Muscle layer of colon (tissue), 2 donors: ENCODE measurements around the gene IDH1.

Experiments
- H3K27ac ChIP-seq: one replicate; pipeline ENCODE4 v1.7.0; 2013; ENCODE audit warnings: low read depth, mild to moderate bottlenecking, low read length, moderate library complexity
- H3K27me3 ChIP-seq, 2 donors: one replicate each; pipeline ENCODE4 v1.7.0; 2013; ENCODE audit warnings: low read length in 2 of 2, mild to moderate bottlenecking in 2 of 2; ENCODE audit not compliant: insufficient read depth in 2 of 2, control insufficient read depth in 1 of 2
- H3K36me3 ChIP-seq: one replicate; pipeline ENCODE4 v1.7.0; 2013; ENCODE audit warnings: mild to moderate bottlenecking, low read length; ENCODE audit not compliant: insufficient read depth
- H3K4me1 ChIP-seq: one replicate; pipeline ENCODE4 v1.7.0; 2013; ENCODE audit warnings: mild to moderate bottlenecking, low read length; ENCODE audit not compliant: insufficient read depth
- H3K4me3 ChIP-seq, 2 donors: one replicate each; pipeline ENCODE4 v1.7.0; 2013; ENCODE audit warnings: low read length in 2 of 2, low read depth in 1 of 2, mild to moderate bottlenecking in 1 of 2, moderate library complexity in 1 of 2
- H3K9ac ChIP-seq: one replicate; pipeline ENCODE4 v1.7.0; 2013; ENCODE audit warnings: low read length
- H3K9me3 ChIP-seq: one replicate; pipeline ENCODE4 v1.7.0; 2013; ENCODE audit warnings: mild to moderate bottlenecking, low read length
- donor health status: abdominal sarcoma.
- donor health status: Adenocarcinoma of cecum.

IDH1 gene

GRCh38 chr2:208255557-208256106 is 761 bp upstream of the IDH1 start:
- H3K9me3 ChIP-seq, result no peaks in the 10 kb centered on the region
- peaks cover 6% of the 10 kb centered on the region for H3K36me3 ChIP-seq
- H3K4me3 ChIP-seq, result peak overlapping the region; percentile 98 to 99
- no peaks in the 10 kb centered on the region for H3K27me3 ChIP-seq
- H3K27ac ChIP-seq, result peak overlapping the region; percentile 91
- H3K4me1 ChIP-seq, result peaks cover 21% of the 10 kb centered on the region
- H3K9ac ChIP-seq, result peak overlapping the region; percentile 25

GRCh38 chr2:208254118-208254870 is 577 bp downstream of the IDH1 start:
- Histone ChIP-seq H3K4me1 (peaks cover 21% of the 10 kb centered on the region), H3K9me3 (no peaks in the 10 kb centered on the region), H3K4me3 (peak overlapping the region; percentile 98 to 99), H3K27me3 (no peaks in the 10 kb centered on the region), H3K27ac (peak overlapping the region; percentile 91), H3K36me3 (peaks cover 18% of the 10 kb centered on the region), H3K9ac (peak overlapping the region; percentile 30)

GRCh38 chr2:208253600-208254117 is 1.2 kb downstream of the IDH1 start:
- peak overlapping the region; percentile 91 for H3K27ac ChIP-seq
- peaks cover 23% of the 10 kb centered on the region for H3K36me3 ChIP-seq
- H3K4me1 ChIP-seq, result peaks cover 21% of the 10 kb centered on the region
- no peaks in the 10 kb centered on the region for H3K27me3 ChIP-seq
- no peaks in the 10 kb centered on the region for H3K9me3 ChIP-seq
- peak overlapping the region; percentile 98 to 99 for H3K4me3 ChIP-seq
- H3K9ac ChIP-seq, result peak overlapping the region; percentile 30

- peak overlapping the region; percentile 91 for H3K27ac ChIP-seq
- H3K27me3 ChIP-seq, result no peaks in the 10 kb centered on the region
- peak overlapping the region in 1 of 2 donors; percentile 99 for H3K4me3 ChIP-seq
- peak overlapping the region; percentile 30 for H3K9ac ChIP-seq
- H3K9me3 ChIP-seq, result no peaks in the 10 kb centered on the region
- peaks cover 31% of the 10 kb centered on the region for H3K36me3 ChIP-seq
- H3K4me1 ChIP-seq, result peaks cover 21% of the 10 kb centered on the region
These were observed 2.0 kb downstream of the IDH1 start for GRCh38 chr2:208252716-208253492.

- H3K27me3 ChIP-seq, result no peaks in the 10 kb centered on the region
- H3K9ac ChIP-seq, result no peak overlapping the region
- no peak overlapping the region for H3K4me3 ChIP-seq
- H3K9me3 ChIP-seq, result no peaks in the 10 kb centered on the region
- no peak overlapping the region for H3K27ac ChIP-seq
- H3K36me3 ChIP-seq, result peaks cover 43% of the 10 kb centered on the region
- peaks cover 21% of the 10 kb centered on the region for H3K4me1 ChIP-seq
These were observed 3.8 kb downstream of the IDH1 start for GRCh38 chr2:208251098-208251497.

- peaks cover 43% of the 10 kb centered on the region for H3K36me3 ChIP-seq
- no peak overlapping the region for H3K4me3 ChIP-seq
- no peaks in the 10 kb centered on the region for H3K27me3 ChIP-seq
- H3K9me3 ChIP-seq, result no peaks in the 10 kb centered on the region
- H3K4me1 ChIP-seq, result peaks cover 16% of the 10 kb centered on the region
- H3K27ac ChIP-seq, result no peak overlapping the region
- H3K9ac ChIP-seq, result no peak overlapping the region
These were observed 4.5 kb downstream of the IDH1 start for GRCh38 chr2:208250388-208250787.

GRCh38 chr2:208249296-208249695 is 5.6 kb downstream of the IDH1 start:
- Histone ChIP-seq H3K36me3 (peaks cover 53% of the 10 kb centered on the region), H3K27ac (no peak overlapping the region), H3K4me1 (peaks cover 16% of the 10 kb centered on the region)

GRCh38 chr2:208248601-208249000 is 6.3 kb downstream of the IDH1 start:
- no peak overlapping the region for H3K27ac ChIP-seq
- peaks cover 13% of the 10 kb centered on the region for H3K4me1 ChIP-seq
- H3K36me3 ChIP-seq, result peaks cover 53% of the 10 kb centered on the region
- H3K27me3 ChIP-seq, result no peaks in the 10 kb centered on the region
- no peak overlapping the region for H3K4me3 ChIP-seq
- no peaks in the 10 kb centered on the region for H3K9me3 ChIP-seq
- no peak overlapping the region for H3K9ac ChIP-seq

More at GRCh38 chr2:208249296-208249695, 5.6 kb downstream of the IDH1 start:
- Histone ChIP-seq H3K9ac (no peak overlapping the region), H3K9me3 (no peaks in the 10 kb centered on the region), H3K4me3 (no peak overlapping the region), H3K27me3 (no peaks in the 10 kb centered on the region)

GRCh38 chr2:208245746-208246145 is 9.1 kb downstream of the IDH1 start:
- no peaks in the 10 kb centered on the region for H3K4me1 ChIP-seq
- H3K27ac ChIP-seq, result no peak overlapping the region
- no peaks in the 10 kb centered on the region for H3K9me3 ChIP-seq
- peaks cover 63% of the 10 kb centered on the region for H3K36me3 ChIP-seq
- H3K4me3 ChIP-seq, result no peak overlapping the region
- H3K27me3 ChIP-seq, result no peaks in the 10 kb centered on the region
- H3K9ac ChIP-seq, result no peak overlapping the region

GRCh38 chr2:208244422-208244821 is 10.4 kb downstream of the IDH1 start:
- Histone ChIP-seq H3K36me3 (peaks cover 57% of the 10 kb centered on the region), H3K27ac (no peak overlapping the region), H3K4me1 (no peaks in the 10 kb centered on the region), H3K4me3 (no peak overlapping the region), H3K9ac (no peak overlapping the region), H3K9me3 (no peaks in the 10 kb centered on the region), H3K27me3 (no peaks in the 10 kb centered on the region)

GRCh38 chr2:208240619-208241209 is 14.2 kb downstream of the IDH1 start:
- Histone ChIP-seq H3K9ac (no peak overlapping the region), H3K9me3 (no peaks in the 10 kb centered on the region), H3K4me3 (no peak overlapping the region), H3K36me3 (peaks cover 44% of the 10 kb centered on the region), H3K27ac (no peak overlapping the region), H3K4me1 (no peaks in the 10 kb centered on the region), H3K27me3 (no peaks in the 10 kb centered on the region)
